ENCODE data around the gene SLC6A4. TPM values are rescaled to one million over a fixed set of nuclear protein-coding genes. Genes with fewer than 3 reads are reported as not detected.

SLC6A4 gene
- total and polyA plus RNA-seq, 4 donors, result 0.05 to 0.70 TPM; not detected in 2

DNA sequence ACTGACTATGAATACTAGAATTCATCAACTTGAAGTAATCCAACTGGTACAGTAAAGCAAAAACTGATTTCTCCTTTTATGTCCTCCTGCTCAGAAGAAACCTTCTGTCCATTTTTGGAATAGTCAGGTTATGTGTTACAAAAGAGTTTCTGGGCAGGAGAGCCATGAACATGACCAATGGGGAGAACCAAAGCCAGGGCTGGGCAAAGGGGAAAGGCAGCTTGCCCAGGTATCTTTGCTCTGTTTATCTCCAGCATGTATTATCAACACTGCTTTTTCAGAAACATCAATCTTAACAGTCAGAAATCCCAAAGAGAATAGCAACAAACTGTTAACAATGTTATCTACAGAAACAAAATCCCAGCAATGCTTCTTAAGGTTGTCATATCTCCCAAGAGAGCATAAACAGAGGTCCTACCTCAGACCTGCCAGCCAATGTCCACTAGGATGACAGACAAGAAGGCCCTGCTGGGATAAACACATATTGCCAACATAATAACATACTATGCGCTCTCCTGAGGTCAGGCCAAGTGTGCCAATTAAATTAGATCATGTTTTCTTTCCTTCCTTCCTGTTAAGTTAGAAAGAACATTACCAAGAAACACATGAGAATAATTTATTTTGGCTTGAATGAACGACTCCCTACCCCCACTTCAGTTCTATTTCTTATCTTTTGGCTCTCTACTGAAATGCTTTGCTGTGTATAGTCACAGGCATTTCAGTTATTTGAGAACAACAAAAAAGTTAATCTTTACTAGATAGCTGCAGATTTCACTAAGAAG is 28.2 kb upstream of the SLC6A4 start (continued):
- TF ChIP-seq, protein P1, sequence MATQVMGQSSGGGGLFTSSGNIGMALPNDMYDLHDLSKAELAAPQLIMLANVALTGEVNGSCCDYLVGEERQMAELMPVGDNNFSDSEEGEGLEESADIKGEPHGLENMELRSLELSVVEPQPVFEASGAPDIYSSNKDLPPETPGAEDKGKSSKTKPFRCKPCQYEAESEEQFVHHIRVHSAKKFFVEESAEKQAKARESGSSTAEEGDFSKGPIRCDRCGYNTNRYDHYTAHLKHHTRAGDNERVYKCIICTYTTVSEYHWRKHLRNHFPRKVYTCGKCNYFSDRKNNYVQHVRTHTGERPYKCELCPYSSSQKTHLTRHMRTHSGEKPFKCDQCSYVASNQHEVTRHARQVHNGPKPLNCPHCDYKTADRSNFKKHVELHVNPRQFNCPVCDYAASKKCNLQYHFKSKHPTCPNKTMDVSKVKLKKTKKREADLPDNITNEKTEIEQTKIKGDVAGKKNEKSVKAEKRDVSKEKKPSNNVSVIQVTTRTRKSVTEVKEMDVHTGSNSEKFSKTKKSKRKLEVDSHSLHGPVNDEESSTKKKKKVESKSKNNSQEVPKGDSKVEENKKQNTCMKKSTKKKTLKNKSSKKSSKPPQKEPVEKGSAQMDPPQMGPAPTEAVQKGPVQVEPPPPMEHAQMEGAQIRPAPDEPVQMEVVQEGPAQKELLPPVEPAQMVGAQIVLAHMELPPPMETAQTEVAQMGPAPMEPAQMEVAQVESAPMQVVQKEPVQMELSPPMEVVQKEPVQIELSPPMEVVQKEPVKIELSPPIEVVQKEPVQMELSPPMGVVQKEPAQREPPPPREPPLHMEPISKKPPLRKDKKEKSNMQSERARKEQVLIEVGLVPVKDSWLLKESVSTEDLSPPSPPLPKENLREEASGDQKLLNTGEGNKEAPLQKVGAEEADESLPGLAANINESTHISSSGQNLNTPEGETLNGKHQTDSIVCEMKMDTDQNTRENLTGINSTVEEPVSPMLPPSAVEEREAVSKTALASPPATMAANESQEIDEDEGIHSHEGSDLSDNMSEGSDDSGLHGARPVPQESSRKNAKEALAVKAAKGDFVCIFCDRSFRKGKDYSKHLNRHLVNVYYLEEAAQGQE (IDR thresholded peaks at IDR 0.05), result peak; percentile 36
- TF ChIP-seq GABPA (IDR thresholded peaks at IDR 0.05 in 1 of 2, conservative IDR thresholded peaks at IDR 0.05 in 1 of 2) (no peak), FOXA2 (IDR thresholded peaks at IDR 0.05) (peak; percentile 73)

DNA sequence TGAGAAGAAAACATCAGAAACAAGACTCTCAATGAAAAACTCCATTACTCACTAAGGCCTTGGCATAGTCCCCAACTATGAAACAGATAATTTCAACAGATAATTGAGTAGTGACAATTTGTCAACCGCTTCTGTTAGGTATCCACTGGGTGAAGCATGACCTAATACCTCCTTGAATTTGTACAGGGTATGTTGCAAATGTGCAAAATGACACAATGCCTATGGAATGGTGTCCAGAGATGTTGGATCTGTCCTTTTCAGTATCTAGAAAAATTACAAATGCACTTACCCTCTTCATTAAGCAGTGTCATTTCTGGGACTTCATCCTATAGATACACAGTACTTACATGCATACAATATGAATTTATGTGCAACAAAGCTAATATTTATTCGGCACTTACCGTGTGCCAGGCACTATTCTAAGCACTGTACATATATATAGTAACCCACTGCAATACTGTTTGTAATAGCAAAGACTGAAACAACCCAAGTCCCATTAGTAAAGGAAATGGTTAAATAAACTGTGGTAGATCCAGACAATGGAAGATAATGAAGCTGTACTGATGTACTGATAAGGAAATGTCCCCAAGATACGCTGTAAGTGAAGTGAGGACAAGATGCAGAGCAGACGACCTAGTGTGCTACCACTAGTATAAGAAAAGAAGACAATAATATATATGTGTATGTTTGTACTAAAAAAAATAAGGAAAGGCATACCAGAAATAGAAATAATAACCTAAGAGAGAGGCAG is 21.4 kb upstream of the SLC6A4 start:
- no peak for DNase-seq (ENCODE audit: low spot score)
- TF ChIP-seq, protein P2, sequence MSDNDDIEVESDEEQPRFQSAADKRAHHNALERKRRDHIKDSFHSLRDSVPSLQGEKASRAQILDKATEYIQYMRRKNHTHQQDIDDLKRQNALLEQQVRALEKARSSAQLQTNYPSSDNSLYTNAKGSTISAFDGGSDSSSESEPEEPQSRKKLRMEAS (IDR thresholded peaks at IDR 0.05), result no peak
- TF ChIP-seq HNF4G (IDR thresholded peaks at IDR 0.05) (no peak), YY1 (IDR thresholded peaks at IDR 0.05) (no peak), RAD21 (IDR thresholded peaks at IDR 0.05) (no peak), SP1 (IDR thresholded peaks at IDR 0.05) (no peak), HNF4A (conservative IDR thresholded peaks at IDR 0.05) (no peak), TAF1 (conservative IDR thresholded peaks at IDR 0.05) (no peak), EGR1 (IDR thresholded peaks at IDR 0.05; ENCODE audit: low read depth in 2 of 2) (no peak), FOXA1 (IDR thresholded peaks at IDR 0.05) (no peak), NR2F2 (IDR thresholded peaks at IDR 0.05) (no peak), RXRA (IDR thresholded peaks at IDR 0.05) (no peak), GABPA (IDR thresholded peaks at IDR 0.05 in 1 of 2, conservative IDR thresholded peaks at IDR 0.05 in 1 of 2) (no peak)
- TF ChIP-seq, protein P1 (IDR thresholded peaks at IDR 0.05), result no peak
- TF ChIP-seq, protein P3, sequence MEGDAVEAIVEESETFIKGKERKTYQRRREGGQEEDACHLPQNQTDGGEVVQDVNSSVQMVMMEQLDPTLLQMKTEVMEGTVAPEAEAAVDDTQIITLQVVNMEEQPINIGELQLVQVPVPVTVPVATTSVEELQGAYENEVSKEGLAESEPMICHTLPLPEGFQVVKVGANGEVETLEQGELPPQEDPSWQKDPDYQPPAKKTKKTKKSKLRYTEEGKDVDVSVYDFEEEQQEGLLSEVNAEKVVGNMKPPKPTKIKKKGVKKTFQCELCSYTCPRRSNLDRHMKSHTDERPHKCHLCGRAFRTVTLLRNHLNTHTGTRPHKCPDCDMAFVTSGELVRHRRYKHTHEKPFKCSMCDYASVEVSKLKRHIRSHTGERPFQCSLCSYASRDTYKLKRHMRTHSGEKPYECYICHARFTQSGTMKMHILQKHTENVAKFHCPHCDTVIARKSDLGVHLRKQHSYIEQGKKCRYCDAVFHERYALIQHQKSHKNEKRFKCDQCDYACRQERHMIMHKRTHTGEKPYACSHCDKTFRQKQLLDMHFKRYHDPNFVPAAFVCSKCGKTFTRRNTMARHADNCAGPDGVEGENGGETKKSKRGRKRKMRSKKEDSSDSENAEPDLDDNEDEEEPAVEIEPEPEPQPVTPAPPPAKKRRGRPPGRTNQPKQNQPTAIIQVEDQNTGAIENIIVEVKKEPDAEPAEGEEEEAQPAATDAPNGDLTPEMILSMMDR (IDR thresholded peaks at IDR 0.05; ENCODE audit: low read depth, low read length, missing input control), result no peak
- TF ChIP-seq, protein P4, sequence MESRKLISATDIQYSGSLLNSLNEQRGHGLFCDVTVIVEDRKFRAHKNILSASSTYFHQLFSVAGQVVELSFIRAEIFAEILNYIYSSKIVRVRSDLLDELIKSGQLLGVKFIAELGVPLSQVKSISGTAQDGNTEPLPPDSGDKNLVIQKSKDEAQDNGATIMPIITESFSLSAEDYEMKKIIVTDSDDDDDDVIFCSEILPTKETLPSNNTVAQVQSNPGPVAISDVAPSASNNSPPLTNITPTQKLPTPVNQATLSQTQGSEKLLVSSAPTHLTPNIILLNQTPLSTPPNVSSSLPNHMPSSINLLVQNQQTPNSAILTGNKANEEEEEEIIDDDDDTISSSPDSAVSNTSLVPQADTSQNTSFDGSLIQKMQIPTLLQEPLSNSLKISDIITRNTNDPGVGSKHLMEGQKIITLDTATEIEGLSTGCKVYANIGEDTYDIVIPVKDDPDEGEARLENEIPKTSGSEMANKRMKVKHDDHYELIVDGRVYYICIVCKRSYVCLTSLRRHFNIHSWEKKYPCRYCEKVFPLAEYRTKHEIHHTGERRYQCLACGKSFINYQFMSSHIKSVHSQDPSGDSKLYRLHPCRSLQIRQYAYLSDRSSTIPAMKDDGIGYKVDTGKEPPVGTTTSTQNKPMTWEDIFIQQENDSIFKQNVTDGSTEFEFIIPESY (IDR thresholded peaks at IDR 0.05), result no peak
- TF ChIP-seq, protein P5, sequence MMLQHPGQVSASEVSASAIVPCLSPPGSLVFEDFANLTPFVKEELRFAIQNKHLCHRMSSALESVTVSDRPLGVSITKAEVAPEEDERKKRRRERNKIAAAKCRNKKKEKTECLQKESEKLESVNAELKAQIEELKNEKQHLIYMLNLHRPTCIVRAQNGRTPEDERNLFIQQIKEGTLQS (IDR thresholded peaks at IDR 0.05), result no peak
- WGBS, result 94% methylated on average over 5 of the region's 5 CpGs
- no peak overlapping the region for H3K9ac ChIP-seq (ENCODE audit: low read depth in 1 of 2, low read length in 2 of 2)
- H3K9me3 ChIP-seq (ENCODE audit: control insufficient read depth in 4 of 4, low read length in 3 of 4), result no peaks in the 10 kb centered on the region
- H3K4me1 ChIP-seq (ENCODE audit: control insufficient read depth in 4 of 4, insufficient read depth in 4 of 4, low read length in 3 of 4), result no peaks in the 10 kb centered on the region
- no peak overlapping the region for H3K4me3 ChIP-seq (ENCODE audit: low read depth in 1 of 3, low read length in 3 of 3)
- no peaks in the 10 kb centered on the region for H3K27me3 ChIP-seq (ENCODE audit: control insufficient read depth in 4 of 4, insufficient read depth in 4 of 4, low read length in 3 of 4)
- H3K27ac ChIP-seq (ENCODE audit: low read depth in 1 of 2, low read length in 2 of 2), result no peak overlapping the region
- peaks cover 2 to 7% (median 4%) of the 10 kb centered on the region in 4 donors for H3K36me3 ChIP-seq (ENCODE audit: control insufficient read depth in 4 of 4, insufficient read depth in 3 of 4, low read depth in 1 of 4, low read length in 3 of 4)

All from liver (tissue), 9 donors.